ENCODE measurements around the gene MYH11. TPM values are rescaled to one million over a fixed set of nuclear protein-coding genes. Genes with fewer than 3 reads are reported as not detected.

The MYH11 gene
- total and polyA plus RNA-seq, 2 of the 13 experiments (the other 11 are each of a cell fraction or from before 2014, with no cell fraction given): not detected

DNA sequence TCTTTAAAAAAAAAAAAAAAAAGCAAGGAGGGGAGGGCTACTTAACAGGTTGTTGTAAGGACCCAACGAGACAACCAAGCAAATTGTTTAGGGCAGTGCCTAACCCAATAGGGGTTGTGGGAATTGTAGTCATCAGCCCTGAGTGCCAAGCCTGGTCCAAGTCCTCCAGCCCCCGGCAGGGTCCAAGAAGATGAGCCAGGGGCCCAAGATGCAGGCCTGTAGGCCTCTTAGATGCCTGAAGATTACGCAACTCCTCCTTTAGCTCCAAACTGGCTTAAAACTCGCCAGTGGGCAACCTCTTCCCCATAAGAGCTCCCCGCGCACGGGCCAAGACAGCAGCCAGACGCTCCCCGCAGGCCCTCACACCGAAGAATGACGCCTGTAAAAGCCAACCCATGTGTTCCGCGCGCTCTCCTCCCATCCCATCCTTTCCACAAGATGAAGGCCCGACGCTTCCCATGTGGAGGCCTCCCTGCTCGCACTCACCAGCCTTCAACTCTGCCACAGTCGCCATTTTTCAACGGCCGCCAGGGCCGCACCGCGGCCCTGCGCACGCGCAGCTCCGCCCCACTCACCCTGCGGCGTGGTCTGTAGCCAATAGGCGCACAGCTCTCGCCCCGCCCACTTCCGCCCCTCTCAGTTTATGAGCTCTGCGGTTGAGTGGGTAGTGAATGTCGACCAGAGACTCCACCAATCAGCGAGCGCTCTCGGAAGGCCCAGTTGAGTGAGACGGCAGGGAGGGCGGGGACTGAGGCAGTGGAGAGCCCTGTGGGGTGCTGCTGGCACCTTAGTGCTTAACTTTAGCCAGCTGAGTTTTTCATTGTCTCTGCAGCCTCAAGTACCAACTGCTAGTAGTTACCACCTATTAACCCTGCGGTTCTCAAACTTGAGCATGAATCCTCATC lies 31.5 kb upstream of the MYH11 start, which contains the start of gene CEP20 (continued):
- TF ChIP-seq SETDB1 (CRISPR knock-in tag; IDR thresholded peaks at IDR 0.05; ENCODE audit: borderline replicate concordance) (no peak), ZNF180 (CRISPR knock-in tag; IDR thresholded peaks at IDR 0.05; ENCODE audit: borderline replicate concordance, low read depth) (no peak), ZNF572 (CRISPR knock-in tag; IDR thresholded peaks at IDR 0.05) (0 out of 2 replicates have a peak, but pooled peaks have one; percentile 15), FOXJ3 (CRISPR knock-in tag; IDR thresholded peaks at IDR 0.05; ENCODE audit: borderline replicate concordance) (peak; percentile 43; the same call in 1 of the 2 replicates), KDM6A (CRISPR knock-in tag; IDR thresholded peaks at IDR 0.05; ENCODE audit: low read depth) (peak; percentile 26; the same call in 1 of the 2 replicates), NRL (CRISPR knock-in tag; IDR thresholded peaks at IDR 0.05; ENCODE audit: borderline replicate concordance) (peak; percentile 77), SMARCC2 (IDR thresholded peaks at IDR 0.05) (no peak), NFYB (CRISPR knock-in tag; IDR thresholded peaks at IDR 0.05) (peak; percentile 95), HDAC2 (CRISPR knock-in tag; IDR thresholded peaks at IDR 0.05) (peak; percentile 73), MTA1 (CRISPR knock-in tag; IDR thresholded peaks at IDR 0.05; ENCODE audit: borderline replicate concordance) (0 out of 2 replicates have a peak, but pooled peaks have one; percentile 21), ZNF121 (CRISPR knock-in tag; IDR thresholded peaks at IDR 0.05) (no peak), CEBPG (CRISPR knock-in tag; IDR thresholded peaks at IDR 0.05) (peak; percentile 69), SIX1 (CRISPR knock-in tag; IDR thresholded peaks at IDR 0.05; ENCODE audit: borderline replicate concordance) (peak; percentile 18; the same call in 1 of the 2 replicates), ZFP36L1 (CRISPR knock-in tag; IDR thresholded peaks at IDR 0.05) (no peak)
- TF ChIP-seq, protein P1, sequence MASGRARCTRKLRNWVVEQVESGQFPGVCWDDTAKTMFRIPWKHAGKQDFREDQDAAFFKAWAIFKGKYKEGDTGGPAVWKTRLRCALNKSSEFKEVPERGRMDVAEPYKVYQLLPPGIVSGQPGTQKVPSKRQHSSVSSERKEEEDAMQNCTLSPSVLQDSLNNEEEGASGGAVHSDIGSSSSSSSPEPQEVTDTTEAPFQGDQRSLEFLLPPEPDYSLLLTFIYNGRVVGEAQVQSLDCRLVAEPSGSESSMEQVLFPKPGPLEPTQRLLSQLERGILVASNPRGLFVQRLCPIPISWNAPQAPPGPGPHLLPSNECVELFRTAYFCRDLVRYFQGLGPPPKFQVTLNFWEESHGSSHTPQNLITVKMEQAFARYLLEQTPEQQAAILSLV (CRISPR knock-in tag; IDR thresholded peaks at IDR 0.05; ENCODE audit: borderline replicate concordance): 0 out of 2 replicates have a peak, but pooled peaks have one; percentile 35
- TF ChIP-seq, protein P2, sequence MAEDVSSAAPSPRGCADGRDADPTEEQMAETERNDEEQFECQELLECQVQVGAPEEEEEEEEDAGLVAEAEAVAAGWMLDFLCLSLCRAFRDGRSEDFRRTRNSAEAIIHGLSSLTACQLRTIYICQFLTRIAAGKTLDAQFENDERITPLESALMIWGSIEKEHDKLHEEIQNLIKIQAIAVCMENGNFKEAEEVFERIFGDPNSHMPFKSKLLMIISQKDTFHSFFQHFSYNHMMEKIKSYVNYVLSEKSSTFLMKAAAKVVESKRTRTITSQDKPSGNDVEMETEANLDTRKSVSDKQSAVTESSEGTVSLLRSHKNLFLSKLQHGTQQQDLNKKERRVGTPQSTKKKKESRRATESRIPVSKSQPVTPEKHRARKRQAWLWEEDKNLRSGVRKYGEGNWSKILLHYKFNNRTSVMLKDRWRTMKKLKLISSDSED (CRISPR knock-in tag; IDR thresholded peaks at IDR 0.05): no peak
- TF ChIP-seq, protein P3, sequence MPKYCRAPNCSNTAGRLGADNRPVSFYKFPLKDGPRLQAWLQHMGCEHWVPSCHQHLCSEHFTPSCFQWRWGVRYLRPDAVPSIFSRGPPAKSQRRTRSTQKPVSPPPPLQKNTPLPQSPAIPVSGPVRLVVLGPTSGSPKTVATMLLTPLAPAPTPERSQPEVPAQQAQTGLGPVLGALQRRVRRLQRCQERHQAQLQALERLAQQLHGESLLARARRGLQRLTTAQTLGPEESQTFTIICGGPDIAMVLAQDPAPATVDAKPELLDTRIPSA (CRISPR knock-in tag; IDR thresholded peaks at IDR 0.05; ENCODE audit: borderline replicate concordance): no peak
- TF ChIP-seq, protein P4, sequence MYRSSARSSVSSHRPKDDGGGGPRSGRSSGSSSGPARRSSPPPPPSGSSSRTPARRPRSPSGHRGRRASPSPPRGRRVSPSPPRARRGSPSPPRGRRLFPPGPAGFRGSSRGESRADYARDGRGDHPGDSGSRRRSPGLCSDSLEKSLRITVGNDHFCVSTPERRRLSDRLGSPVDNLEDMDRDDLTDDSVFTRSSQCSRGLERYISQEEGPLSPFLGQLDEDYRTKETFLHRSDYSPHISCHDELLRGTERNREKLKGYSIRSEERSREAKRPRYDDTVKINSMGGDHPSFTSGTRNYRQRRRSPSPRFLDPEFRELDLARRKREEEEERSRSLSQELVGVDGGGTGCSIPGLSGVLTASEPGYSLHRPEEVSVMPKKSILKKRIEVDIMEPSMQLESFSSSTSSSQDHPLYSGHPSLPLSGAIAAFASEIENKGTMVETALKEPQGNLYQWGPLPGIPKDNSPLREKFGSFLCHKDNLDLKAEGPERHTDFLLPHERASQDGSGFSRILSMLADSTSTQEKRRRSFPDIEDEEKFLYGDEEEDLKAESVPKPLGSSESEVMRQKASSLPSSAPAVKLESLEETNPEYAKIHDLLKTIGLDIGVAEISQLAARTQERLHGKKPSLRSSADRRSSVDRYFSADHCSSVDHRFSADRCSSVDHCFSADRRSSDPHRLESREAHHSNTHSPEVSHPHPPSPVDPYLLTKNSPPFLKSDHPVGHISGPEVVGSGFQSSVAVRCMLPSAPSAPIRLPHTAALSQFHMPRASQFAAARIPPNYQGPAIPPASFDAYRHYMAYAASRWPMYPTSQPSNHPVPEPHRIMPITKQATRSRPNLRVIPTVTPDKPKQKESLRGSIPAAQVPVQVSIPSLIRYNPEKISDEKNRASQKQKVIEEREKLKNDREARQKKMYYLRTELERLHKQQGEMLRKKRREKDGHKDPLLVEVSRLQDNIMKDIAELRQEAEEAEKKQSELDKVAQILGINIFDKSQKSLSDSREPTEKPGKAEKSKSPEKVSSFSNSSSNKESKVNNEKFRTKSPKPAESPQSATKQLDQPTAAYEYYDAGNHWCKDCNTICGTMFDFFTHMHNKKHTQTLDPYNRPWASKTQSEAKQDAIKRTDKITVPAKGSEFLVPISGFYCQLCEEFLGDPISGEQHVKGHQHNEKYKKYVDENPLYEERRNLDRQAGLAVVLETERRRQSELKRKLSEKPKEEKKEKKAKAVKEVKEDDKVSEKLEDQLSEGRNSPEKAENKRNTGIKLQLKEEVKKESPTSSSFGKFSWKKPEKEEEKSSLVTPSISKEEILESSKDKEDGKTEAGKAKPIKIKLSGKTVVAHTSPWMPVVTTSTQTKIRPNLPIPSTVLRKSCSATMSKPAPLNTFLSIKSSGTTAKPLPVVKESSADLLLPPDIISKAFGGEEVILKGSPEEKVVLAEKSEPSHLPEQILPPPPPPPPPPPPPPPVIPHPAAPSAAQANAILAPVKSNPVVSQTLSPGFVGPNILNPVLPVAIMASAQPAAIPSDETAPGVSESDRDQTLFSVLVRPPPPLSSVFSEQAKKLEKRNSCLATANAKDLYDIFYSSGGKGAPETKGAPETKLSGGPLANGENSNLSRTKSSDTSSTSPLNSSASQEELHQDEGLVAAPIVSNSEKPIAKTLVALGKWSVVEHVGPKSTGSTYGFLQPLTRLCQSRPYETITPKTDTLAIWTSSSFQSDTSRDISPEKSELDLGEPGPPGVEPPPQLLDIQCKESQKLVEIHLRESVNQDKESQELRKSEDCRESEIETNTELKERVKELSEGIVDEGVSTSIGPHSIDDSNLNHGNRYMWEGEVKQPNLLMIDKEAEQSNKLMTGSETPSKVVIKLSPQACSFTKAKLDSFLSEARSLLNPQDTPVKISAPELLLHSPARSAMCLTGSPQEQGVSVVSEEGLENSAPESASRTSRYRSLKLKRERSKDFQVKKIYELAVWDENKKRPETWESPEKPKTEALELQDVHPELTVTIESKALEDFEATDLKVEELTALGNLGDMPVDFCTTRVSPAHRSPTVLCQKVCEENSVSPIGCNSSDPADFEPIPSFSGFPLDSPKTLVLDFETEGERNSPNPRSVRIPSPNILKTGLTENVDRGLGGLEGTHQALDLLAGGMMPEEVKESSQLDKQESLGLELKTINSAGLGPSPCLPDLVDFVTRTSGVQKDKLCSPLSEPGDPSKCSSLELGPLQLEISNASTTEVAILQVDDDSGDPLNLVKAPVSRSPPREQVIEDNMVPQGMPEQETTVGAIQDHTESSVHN (CRISPR knock-in tag; IDR thresholded peaks at IDR 0.05): no peak

Measured in HepG2 (cell line).